CD14-positive monocyte (primary cell): ENCODE measurements around the gene SLC22A1. TPM values are rescaled to one million over a fixed set of nuclear protein-coding genes. Genes with fewer than 3 reads are reported as not detected.

Experiments
- DNase-seq, 3 donors: peaks; one replicate each; pipeline ENCODE4 v3.0.0-alpha.2; 2011 to 2022
- H2AFZ ChIP-seq: 2 replicates; pipeline ENCODE4 v1.6.0; 2012; ENCODE audit warnings: mild to moderate bottlenecking, low read depth, low read length, inconsistent platforms; ENCODE audit not compliant: insufficient read depth, poor library complexity, severe bottlenecking
- H3K27ac ChIP-seq, 2 donors: 1 replicate in 1 of 2; 2 replicates in 1 of 2; pipeline ENCODE4 v1.5.1; 2012 to 2013; ENCODE audit warnings: low read length in 2 of 2, control low read depth in 1 of 2, inconsistent platforms in 1 of 2, low read depth in 1 of 2, mild to moderate bottlenecking in 1 of 2
- H3K27me3 ChIP-seq, 2 donors: one replicate each; pipeline versions ENCODE4 v1.6.0 to v1.6.1; 2011 to 2013; ENCODE audit warnings: low read length in 2 of 2; ENCODE audit not compliant: control insufficient read depth in 2 of 2, insufficient read depth in 2 of 2
- H3K36me3 ChIP-seq, 2 donors: replicated peaks in 1 of 2; 1 replicate in 1 of 2; 2 replicates in 1 of 2; pipeline versions ENCODE4 v1.5.1 to v1.6.1; 2012 to 2013; ENCODE audit warnings: low read length in 2 of 2, control low read depth in 1 of 2, inconsistent platforms in 1 of 2, mild to moderate bottlenecking in 1 of 2; ENCODE audit not compliant: insufficient read depth in 2 of 2, control insufficient read depth in 1 of 2
- H3K4me1 ChIP-seq, 2 donors: 1 replicate in 1 of 2; 2 replicates in 1 of 2; pipeline versions ENCODE4 v1.5.1 to v1.6.1; 2012 to 2013; ENCODE audit warnings: low read length in 2 of 2, control low read depth in 1 of 2, inconsistent platforms in 1 of 2, mild to moderate bottlenecking in 1 of 2, moderate library complexity in 1 of 2; ENCODE audit not compliant: insufficient read depth in 2 of 2, control insufficient read depth in 1 of 2
- H3K4me2 ChIP-seq: replicated peaks from 2 replicates; pipeline ENCODE3; 2012; ENCODE audit warnings: low read length, moderate library complexity, mild to moderate bottlenecking; ENCODE audit not compliant: poor library complexity, severe bottlenecking; ENCODE audit errors: extremely low read depth
- H3K4me3 ChIP-seq, 3 experiments: fragments of 200-600 bp in 1 of 3; sonication (generic) in 1 of 3; replicated peaks in 1 of 3; 1 replicate in 2 of 3; 2 replicates in 1 of 3; pipeline ENCODE4 v1.5.1; 2011 to 2013; ENCODE audit warnings: low read length in 3 of 3, mild to moderate bottlenecking in 3 of 3, control low read depth in 2 of 3, low read depth in 2 of 3, inconsistent platforms in 1 of 3, moderate library complexity in 1 of 3
- H3K79me2 ChIP-seq: 2 replicates; pipeline ENCODE4 v1.6.0; 2012; ENCODE audit warnings: mild to moderate bottlenecking, control low read depth, inconsistent platforms, low read length, moderate library complexity; ENCODE audit not compliant: insufficient read depth
- H3K9ac ChIP-seq: 2 replicates; pipeline ENCODE4 v1.6.0; 2017; ENCODE audit warnings: low read length, mild to moderate bottlenecking; ENCODE audit not compliant: insufficient read depth, poor library complexity, severe bottlenecking
- H3K9me3 ChIP-seq, 2 donors: replicated peaks in 1 of 2; 1 replicate in 1 of 2; 2 replicates in 1 of 2; pipeline versions ENCODE4 v1.5.1 to v1.6.1; 2012 to 2013; ENCODE audit warnings: low read length in 2 of 2, control low read depth in 1 of 2; ENCODE audit not compliant: control insufficient read depth in 1 of 2, insufficient read depth in 1 of 2
- H4K20me1 ChIP-seq: 2 replicates; pipeline ENCODE4 v1.6.0; 2012; ENCODE audit warnings: mild to moderate bottlenecking, low read length, control low read depth, moderate library complexity; ENCODE audit not compliant: insufficient read depth
- H3K27ac Mint-ChIP-seq, 7 donors: one replicate each; pipeline ENCODE4 v1.8.0; 2020; ENCODE audit warnings: mild to moderate bottlenecking in 7 of 7, mixed read lengths in 7 of 7, moderate library complexity in 6 of 7, inconsistent platforms in 2 of 7
- H3K27me3 Mint-ChIP-seq, 3 donors: one replicate each; pipeline ENCODE4 v1.8.0; 2021 to 2022; ENCODE audit warnings: low read depth in 3 of 3, mild to moderate bottlenecking in 3 of 3, mixed read lengths in 3 of 3, moderate library complexity in 3 of 3, inconsistent platforms in 1 of 3
- H3K36me3 Mint-ChIP-seq, 2 donors: one replicate each; pipeline ENCODE4 v1.8.0; 2020; ENCODE audit warnings: mixed read lengths in 2 of 2, inconsistent platforms in 1 of 2, mild to moderate bottlenecking in 1 of 2
- H3K4me1 Mint-ChIP-seq: one replicate; pipeline ENCODE4 v1.8.0; 2020; ENCODE audit warnings: mild to moderate bottlenecking, mixed read lengths
- H3K4me3 Mint-ChIP-seq, 2 donors: one replicate each; pipeline ENCODE4 v1.8.0; 2020; ENCODE audit warnings: mild to moderate bottlenecking in 2 of 2, mixed read lengths in 2 of 2, moderate library complexity in 1 of 2
- H3K9me3 Mint-ChIP-seq, 7 donors: one replicate each; pipeline ENCODE4 v1.8.0; 2020 to 2022; ENCODE audit warnings: mixed read lengths in 7 of 7, mild to moderate bottlenecking in 6 of 7, moderate library complexity in 6 of 7, inconsistent platforms in 2 of 7
- WGBS: methylation state at CpG from one replicate; pipeline ENCODE4 v1.1.5; 2013; ENCODE audit warnings: missing lambda C conversion rate; ENCODE audit not compliant: insufficient coverage; 5-methylcytosine and 5-hydroxymethylcytosine counted together
- intact Hi-C, 2 donors: fragments of 100-400 bp; cut with micrococcal nuclease; formaldehyde crosslinking; loops; one replicate each; pipeline versions ENCODE4 v1.15.0 to v1.15.1; 2023
- polyA plus RNA-seq, 3 donors: library from polyadenylated mRNA; depleted of rRNA in 1 of 3; unstranded in 2 of 3; stranded (reverse) in 1 of 3; fragments of 300-500 nt in 2 of 3; fragments of >200 nt in 1 of 3; fragmentation: Illumina TruSeq in 2 of 3; gene quantifications; 1 replicate in 2 of 3; 2 replicates in 1 of 3; pipeline ENCODE4 v1.2.3, GENCODE V29; 2012 to 2021
- TF ChIP-seq, protein P1 (sequence below): fragments of 200-600 bp; IDR thresholded peaks from one replicate; pipeline ENCODE4 v1.8.0; 2022; ENCODE audit warnings: antibody characterized with exemption, mild to moderate bottlenecking

Gene SLC22A1
- polyA plus RNA-seq, 3 donors = 0.36 to 0.48 TPM; not detected in 1

DNA sequence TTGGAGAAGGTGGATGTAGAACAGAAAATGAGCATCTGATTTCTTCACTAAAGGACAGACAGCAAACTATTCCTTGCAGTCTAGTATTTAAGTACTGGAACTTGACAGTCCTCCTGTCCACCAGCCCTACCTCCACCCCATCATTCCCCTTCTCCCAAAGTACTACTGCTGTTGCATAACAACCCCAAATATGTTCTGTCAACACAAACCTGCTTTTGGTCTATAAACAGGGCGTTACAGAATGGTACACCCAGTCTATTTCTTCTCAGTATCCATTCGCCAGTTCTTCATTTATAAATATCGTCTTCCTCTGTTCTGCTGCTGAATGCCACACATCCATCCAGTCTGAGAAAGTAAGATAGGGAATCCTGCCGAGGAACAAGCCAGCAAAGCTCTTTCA, 27.7 kb upstream of the SLC22A1 start:
- H3K79me2 ChIP-seq = no peaks in the 10 kb centered on the region
- no peak overlapping the region for H3K9ac ChIP-seq
- H3K27ac ChIP-seq = no peak overlapping the region
- WGBS = 90% methylated on average over 3 of the region's 4 CpGs
- H2AFZ ChIP-seq = no peak overlapping the region
- peaks cover 89 to 99% of the 10 kb centered on the region in 2 donors for H3K36me3 ChIP-seq
- no peaks in the 10 kb centered on the region for H3K4me1 ChIP-seq
- H3K27me3 Mint-ChIP-seq = peaks cover 1 to 4% (median 3%) of the 10 kb centered on the region in 3 donors
- TF ChIP-seq, protein P1, sequence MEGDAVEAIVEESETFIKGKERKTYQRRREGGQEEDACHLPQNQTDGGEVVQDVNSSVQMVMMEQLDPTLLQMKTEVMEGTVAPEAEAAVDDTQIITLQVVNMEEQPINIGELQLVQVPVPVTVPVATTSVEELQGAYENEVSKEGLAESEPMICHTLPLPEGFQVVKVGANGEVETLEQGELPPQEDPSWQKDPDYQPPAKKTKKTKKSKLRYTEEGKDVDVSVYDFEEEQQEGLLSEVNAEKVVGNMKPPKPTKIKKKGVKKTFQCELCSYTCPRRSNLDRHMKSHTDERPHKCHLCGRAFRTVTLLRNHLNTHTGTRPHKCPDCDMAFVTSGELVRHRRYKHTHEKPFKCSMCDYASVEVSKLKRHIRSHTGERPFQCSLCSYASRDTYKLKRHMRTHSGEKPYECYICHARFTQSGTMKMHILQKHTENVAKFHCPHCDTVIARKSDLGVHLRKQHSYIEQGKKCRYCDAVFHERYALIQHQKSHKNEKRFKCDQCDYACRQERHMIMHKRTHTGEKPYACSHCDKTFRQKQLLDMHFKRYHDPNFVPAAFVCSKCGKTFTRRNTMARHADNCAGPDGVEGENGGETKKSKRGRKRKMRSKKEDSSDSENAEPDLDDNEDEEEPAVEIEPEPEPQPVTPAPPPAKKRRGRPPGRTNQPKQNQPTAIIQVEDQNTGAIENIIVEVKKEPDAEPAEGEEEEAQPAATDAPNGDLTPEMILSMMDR = no peak
- DNase-seq = no peak
- no peak overlapping the region for H3K4me3 Mint-ChIP-seq
- H3K36me3 Mint-ChIP-seq = peaks cover 90 to 94% of the 10 kb centered on the region in 2 donors
- H3K27me3 ChIP-seq = no peaks in the 10 kb centered on the region
- no peak overlapping the region for H3K27ac Mint-ChIP-seq
- H3K9me3 ChIP-seq = no peaks in the 10 kb centered on the region
- intact Hi-C loops = no loop called here
- peaks cover 93% of the 10 kb centered on the region for H4K20me1 ChIP-seq
- no peaks in the 10 kb centered on the region for H3K9me3 Mint-ChIP-seq
- no peak overlapping the region for H3K4me3 ChIP-seq
- no peak overlapping the region for H3K4me2 ChIP-seq
- H3K4me1 Mint-ChIP-seq = peaks cover 2% of the 10 kb centered on the region

DNA sequence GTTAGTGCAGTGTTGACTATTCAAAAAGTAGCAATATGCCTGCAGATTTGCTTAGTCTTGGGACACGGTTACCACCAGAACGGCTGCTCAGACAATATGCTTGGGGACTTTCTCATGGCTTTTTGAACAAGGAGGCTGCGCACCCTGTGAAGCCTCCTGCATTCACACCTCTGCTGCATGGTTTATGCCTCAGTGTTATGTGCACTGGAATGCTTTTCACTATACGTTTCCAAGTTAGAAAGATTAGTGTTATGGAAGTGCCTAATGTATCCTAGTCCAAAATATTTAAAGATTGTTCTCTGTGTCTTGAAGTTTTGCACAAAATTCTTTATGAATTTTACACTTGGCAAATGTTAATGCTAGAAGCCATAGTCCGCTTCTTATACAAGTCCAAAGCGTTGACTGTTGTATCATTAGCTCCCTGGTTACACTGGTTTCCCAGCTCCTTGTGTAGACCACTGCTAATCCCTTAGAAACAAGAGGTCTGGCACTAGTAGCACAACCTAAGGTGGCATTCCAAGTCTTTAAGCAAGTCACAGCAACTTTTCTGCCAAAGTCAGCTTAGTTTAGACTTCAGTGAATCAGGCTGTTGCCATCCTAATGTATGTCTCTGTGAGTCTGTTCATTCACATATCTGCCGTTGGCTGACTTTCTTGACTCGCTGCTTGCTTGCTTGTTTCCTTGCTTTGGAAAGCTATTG, 26.3 kb upstream of the SLC22A1 start:
- H3K4me2 ChIP-seq = no peak overlapping the region
- intact Hi-C loops = no loop called here
- no peaks in the 10 kb centered on the region for H3K27me3 ChIP-seq
- H3K79me2 ChIP-seq = no peaks in the 10 kb centered on the region
- no peak for DNase-seq
- H3K9me3 ChIP-seq = no peaks in the 10 kb centered on the region
- no peak overlapping the region for H3K27ac Mint-ChIP-seq
- H3K4me3 Mint-ChIP-seq = no peak overlapping the region
- H3K4me1 Mint-ChIP-seq = peaks cover 14% of the 10 kb centered on the region
- no peak overlapping the region for H2AFZ ChIP-seq
- H3K27me3 Mint-ChIP-seq = peaks cover 3 to 4% (median 3%) of the 10 kb centered on the region in 3 donors
- peaks cover 84 to 93% of the 10 kb centered on the region in 2 donors for H3K36me3 Mint-ChIP-seq
- H3K9me3 Mint-ChIP-seq = no peaks in the 10 kb centered on the region
- H3K27ac ChIP-seq = no peak overlapping the region
- H4K20me1 ChIP-seq = peaks cover 80% of the 10 kb centered on the region
- H3K9ac ChIP-seq = no peak overlapping the region
- 100% methylated on average over 6 of the region's 8 CpGs for WGBS
- TF ChIP-seq, protein P1 = no peak
- no peak overlapping the region for H3K4me3 ChIP-seq
- H3K4me1 ChIP-seq = peaks cover 4 to 11% of the 10 kb centered on the region in 2 donors
- peaks cover 78 to 94% of the 10 kb centered on the region in 2 donors for H3K36me3 ChIP-seq
